ENCODE measurements around the gene SLC9A6.
"Not testable (repeated sequence)": the region's sequence is repeated elsewhere in the genome, so short reads cannot be mapped to it uniquely, and the experiment has no call there.

SLC9A6 gene

GRCh38 chrX:136029766-136030165, 44.5 kb downstream of the SLC9A6 start:
- no peak for DNase-seq (ENCODE audit: low read depth)

DNA sequence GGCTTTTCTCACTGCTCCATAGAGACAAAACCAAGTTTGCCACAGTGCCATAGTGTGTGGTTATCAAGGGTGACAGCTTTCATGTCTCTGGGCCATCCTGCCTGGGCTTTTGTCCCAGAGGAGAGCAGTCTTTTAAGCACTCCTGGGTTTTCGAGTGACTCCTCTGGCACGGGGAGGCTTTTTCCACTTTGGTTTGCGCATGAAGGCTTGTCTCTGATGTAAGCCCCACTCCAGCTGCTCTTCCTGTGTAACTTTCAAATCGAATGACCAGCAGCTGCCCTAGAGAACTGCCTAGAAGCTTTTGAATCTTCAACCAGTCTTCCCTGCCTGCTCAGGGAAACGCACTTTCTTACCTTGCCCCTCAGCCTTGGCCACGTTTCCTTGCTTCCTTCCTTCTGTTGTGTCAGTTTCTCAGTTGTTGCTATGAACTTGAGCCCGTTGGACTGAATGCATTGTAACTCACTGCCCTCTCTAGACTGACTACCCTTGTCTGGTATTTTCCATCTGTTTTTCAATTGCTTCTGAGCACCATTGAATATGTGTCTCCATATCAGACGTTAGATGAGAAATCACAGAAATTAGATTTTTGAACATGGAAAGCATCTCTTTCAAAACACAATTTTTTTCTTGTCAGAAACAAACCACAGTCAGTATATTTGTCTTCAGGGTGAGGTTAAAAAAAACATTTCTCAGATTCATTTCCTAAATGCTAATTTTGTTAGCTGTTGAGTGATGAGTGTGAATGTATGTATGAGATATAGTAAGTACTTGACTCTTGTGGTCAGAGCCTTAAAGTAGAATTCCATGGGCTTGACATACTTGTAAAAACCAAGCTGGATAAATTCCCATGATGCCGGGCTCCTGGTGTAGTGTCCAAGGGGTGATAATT, 45.3 kb downstream of the SLC9A6 start:
- DNase-seq (ENCODE audit: low read depth), result no peak

DNA sequence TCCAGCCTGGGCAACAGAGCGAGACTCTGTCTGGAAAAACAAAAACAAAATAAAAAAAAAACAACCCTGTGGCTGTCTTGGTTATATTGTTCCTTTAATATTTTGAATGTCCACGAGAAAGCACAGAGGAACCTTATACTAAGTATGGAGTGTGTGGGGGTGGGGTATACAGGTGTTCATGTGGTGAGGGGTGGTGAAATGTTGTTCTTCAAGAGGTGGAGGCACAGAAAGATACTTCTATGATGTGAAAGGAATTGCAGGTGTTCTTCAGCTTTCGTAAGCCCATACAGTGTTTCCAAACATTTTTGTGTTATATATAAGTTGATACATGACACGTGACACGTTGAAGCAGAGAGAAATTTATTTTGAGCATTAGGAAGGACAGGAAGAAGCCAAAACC, 46.4 kb downstream of the SLC9A6 start:
- no peak for DNase-seq (ENCODE audit: low read depth)

DNA sequence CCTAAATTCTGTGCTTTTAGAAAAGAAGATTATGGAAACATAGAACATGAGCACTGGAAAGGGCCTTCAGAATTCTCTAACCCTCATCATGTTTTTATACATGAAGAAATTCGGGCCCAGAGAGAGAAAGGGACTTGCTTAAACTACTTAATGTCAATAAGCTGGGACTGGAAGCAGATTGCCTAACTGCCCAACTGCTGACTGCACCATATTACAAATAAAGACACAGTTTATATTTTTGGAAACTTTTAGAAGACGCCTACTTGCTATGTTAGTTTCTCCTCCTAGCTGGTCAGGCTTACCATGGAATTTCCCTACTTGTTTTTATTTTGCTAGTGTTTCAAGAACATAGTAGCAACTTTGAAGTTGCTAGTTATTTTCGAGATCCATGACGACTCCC, 47.1 kb downstream of the SLC9A6 start:
- DNase-seq (ENCODE audit: low read depth), result no peak

DNA sequence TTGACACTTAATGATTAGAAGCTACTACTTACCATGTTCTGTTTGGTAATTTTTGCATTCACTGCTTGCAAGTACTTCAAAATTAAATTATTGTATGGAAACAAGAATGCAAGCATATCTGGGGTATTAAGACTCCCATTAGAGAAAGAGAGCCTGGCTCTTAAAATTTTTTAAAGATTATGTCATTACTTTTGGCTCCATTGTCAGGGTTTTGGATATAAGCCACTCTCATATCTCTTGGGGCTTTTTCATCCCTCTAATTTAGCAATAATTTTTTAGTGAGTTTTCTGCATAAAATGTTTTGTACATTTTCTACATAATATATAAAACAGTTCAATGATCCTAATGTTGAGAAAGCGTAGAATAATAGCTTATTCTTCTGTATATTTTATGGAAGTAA, 49.4 kb downstream of the SLC9A6 start:
- no peak for DNase-seq (ENCODE audit: low read depth)

- no peak for DNase-seq (ENCODE audit: low read depth)
Measured at GRCh38 chrX:136035663-136036062, 50.4 kb downstream of the SLC9A6 start.

GRCh38 chrX:136039485-136039884, 54.2 kb downstream of the SLC9A6 start:
- no peak for DNase-seq (ENCODE audit: low read depth)

DNA sequence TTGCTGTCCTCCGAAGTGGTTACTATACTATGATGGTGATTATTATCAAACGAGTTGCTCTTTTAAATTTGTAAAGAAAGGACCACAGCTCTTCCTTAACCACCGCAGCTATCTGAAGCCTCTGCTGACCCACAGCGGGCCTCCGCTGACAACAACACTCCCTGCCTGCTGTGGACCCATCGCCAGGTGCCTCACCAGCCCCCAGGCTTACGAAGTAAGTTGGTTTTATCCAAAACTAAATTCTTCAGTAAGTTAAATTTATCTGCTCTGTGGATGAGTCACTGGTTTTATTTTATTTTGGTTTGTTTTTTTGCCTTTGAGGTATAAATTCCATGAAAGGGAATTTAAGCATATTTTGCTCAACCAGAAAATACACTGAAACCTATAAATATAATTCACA, 54.7 kb downstream of the SLC9A6 start:
- no peak for DNase-seq (ENCODE audit: low read depth)

GRCh38 chrX:136041254-136041812, 56.1 kb downstream of the SLC9A6 start:
- no peak for DNase-seq (ENCODE audit: low read depth)

DNA sequence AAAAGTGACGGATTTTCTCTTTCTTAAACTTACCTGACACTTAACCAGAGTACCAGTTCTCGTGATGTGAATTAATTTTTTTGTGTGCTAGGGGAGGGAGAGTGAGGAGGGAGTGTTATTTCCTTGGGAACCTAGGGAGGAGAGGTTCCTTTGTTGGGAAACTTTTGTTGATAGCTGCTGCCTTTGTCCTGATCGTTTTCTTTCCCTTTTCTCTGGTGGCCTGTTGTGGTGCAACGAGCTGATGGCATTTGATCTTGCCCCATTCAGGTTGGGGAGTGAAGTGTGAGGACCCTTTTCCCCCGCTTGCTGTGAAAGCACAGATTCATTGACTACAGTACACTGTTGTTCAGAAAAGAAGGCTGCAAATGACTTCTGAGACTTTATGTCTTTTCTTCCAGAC, 59.8 kb downstream of the SLC9A6 start:
- no peak for DNase-seq (ENCODE audit: low read depth)

- no peak for DNase-seq (ENCODE audit: low read depth)
Measured at GRCh38 chrX:136046295-136047015, 61.2 kb downstream of the SLC9A6 start.

GRCh38 chrX:136047016-136047642, 61.9 kb downstream of the SLC9A6 start:
- peak; percentile 58 for DNase-seq (ENCODE audit: low read depth)

DNA sequence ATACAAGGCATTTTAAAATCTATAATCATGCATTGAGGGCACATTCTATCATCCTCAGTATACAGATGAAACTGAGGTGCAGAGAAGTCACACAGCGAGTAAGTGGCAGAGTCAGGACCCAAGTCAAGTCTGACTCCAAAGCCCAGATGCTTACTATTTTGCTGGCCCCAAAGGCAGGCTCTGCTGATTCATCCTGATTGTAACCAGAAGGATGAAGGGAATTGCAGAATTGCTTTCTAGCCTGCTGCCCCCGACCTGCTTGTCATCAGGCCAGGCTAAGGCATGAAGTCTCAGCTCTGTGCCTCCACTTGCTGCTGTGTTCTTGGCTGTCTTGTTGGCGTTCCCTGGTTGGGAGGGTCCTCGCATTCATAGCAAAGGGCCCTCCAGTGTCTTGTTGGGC, 62.7 kb downstream of the SLC9A6 start:
- DNase-seq (ENCODE audit: low read depth), result peak; percentile 52

- DNase-seq (ENCODE audit: low read depth), result no peak
Measured at GRCh38 chrX:136048446-136048845, 63.2 kb downstream of the SLC9A6 start.

- DNase-seq (ENCODE audit: low read depth), result no peak
Measured at GRCh38 chrX:136049608-136050007, 64.4 kb downstream of the SLC9A6 start.

- not testable (repeated sequence) for DNase-seq (ENCODE audit: low read depth)
Measured at GRCh38 chrX:136050875-136051274, 65.6 kb downstream of the SLC9A6 start.

DNA sequence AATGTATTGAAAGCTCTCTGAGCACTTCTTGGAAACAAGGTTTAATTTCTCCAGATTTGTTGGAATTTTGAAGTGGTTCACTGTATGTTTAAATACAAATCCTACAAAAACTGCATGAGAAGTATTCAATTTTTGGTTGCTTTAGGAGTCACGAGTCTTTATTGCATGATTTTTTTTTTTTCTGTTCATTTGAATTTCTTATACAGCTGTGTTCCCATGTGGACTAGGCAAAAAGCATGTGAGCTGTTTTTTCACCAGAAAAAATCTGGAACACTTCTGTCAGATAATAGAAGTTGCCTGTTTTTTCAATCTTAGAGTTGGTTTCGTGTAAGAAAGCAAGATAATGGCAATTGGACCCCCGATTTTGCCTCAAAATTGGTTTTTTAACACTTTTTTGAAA, 66.4 kb downstream of the SLC9A6 start:
- DNase-seq (ENCODE audit: low read depth), result no peak

- DNase-seq (ENCODE audit: low read depth), result peak; percentile 34
Measured at GRCh38 chrX:136055651-136056221, 70.5 kb downstream of the SLC9A6 start.

- DNase-seq (ENCODE audit: low read depth), result no peak
Measured at GRCh38 chrX:136057567-136057966, 72.3 kb downstream of the SLC9A6 start.

DNA sequence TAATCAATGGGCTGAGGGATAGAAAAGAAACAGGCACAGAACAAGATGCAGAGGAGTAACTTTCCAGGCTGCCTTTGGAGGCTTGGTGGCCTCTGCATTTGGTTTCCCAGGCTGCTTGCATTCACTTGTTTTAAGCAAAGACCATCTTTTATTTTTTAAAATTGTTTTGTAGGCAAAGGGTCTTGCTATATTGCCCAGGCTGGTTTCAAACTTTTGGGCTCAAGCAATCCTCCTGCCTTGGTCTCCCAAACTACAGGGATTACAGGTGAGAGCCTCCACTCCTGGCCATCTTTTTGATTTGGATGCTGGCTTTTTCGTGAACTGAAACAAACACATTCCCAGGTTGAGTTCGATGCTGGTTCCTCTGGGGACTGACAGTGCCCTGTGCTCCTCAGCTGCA, 74.1 kb downstream of the SLC9A6 start:
- DNase-seq (ENCODE audit: low read depth), result no peak

DNA sequence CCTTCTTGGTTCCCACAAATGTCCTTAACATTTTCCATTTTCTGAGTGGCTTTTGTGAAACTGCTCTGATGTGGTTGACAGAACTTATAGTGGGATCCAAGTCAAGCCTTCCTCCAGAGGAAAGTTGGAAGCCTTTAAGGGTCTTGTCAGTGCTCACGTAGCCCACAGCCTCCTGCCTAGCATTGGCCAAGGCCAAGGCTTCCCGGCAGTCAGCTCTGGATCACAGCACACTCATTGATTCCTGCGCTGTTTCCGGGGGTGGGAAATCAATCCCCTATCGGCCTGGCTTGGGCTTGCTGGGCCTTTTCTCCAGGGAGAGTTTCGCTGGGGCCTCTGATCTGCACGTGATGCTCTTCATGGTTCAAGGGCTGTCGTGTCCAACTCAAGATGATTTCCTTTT, 76.1 kb downstream of the SLC9A6 start:
- no peak for DNase-seq (ENCODE audit: low read depth)

- DNase-seq (ENCODE audit: low read depth), result no peak
Measured at GRCh38 chrX:136061696-136062095, 76.5 kb downstream of the SLC9A6 start.
